Testis (tissue), 3 donors: ENCODE measurements around the gene SH2D3A. TPM values are rescaled to one million over a fixed set of nuclear protein-coding genes. Genes with fewer than 3 reads are reported as not detected.

Experiments
- DNase-seq: peaks from one replicate; pipeline ENCODE4 v3.0.0-alpha.2; 2019
- H3K27ac ChIP-seq, 2 donors: fragments of 200-600 bp; sonication (generic); one replicate each; pipeline ENCODE4 v1.5.1; 2019
- H3K27me3 ChIP-seq: fragments of 200-600 bp; sonication (generic); one replicate; pipeline ENCODE4 v1.5.1; 2019
- H3K36me3 ChIP-seq: fragments of 200-600 bp; sonication (generic); one replicate; pipeline ENCODE4 v1.5.1; 2017; ENCODE audit warnings: low read depth; ENCODE audit errors: missing control alignments
- H3K4me1 ChIP-seq: fragments of 200-600 bp; sonication (generic); one replicate; pipeline ENCODE4 v1.5.1; 2019
- H3K4me3 ChIP-seq, 2 donors: fragments of 200-600 bp; sonication (generic); one replicate each; pipeline ENCODE4 v1.5.1; 2017 to 2019
- H3K9me3 ChIP-seq: fragments of 200-600 bp; sonication (generic); one replicate; pipeline ENCODE4 v1.5.1; 2017
- POLR2A ChIP-seq: fragments of 450-650 bp; IDR thresholded peaks from one replicate; pipeline ENCODE4 v1.6.1; 2017; ENCODE audit warnings: antibody characterized with exemption, mild to moderate bottlenecking, moderate library complexity
- WGBS, 2 donors: methylation state at CpG; one replicate each; pipeline ENCODE4 v1.1.5; 2018; 5-methylcytosine and 5-hydroxymethylcytosine counted together
- intact Hi-C: fragments of 100-400 bp; cut with DNase I; formaldehyde crosslinking; loops from one replicate; pipeline ENCODE4 v1.15.1; 2023; ENCODE audit warnings: low total_unique reads
- polyA plus RNA-seq: library from polyadenylated mRNA; stranded (reverse); fragments of 350-450 nt; fragmentation: Illumina TruSeq; extraction: RNeasy Lipid Tissue Mini Kit (QIAGEN cat#74804); gene quantifications from one replicate; pipeline ENCODE4 v1.2.3, GENCODE V29; 2014; ENCODE audit warnings: low read depth, low replicate concordance; ENCODE audit not compliant: insufficient read depth
- total RNA-seq, 2 donors: library from RNA; depleted of rRNA; stranded (reverse); fragments of >200 nt; gene quantifications; one replicate each; pipeline ENCODE4 v1.2.3, GENCODE V29; 2016
- TF ChIP-seq, protein P1 (sequence below), 3 experiments: fragments of 450-650 bp in 2 of 3; fragments of 200-600 bp in 1 of 3; sonication (generic) in 1 of 3; IDR thresholded peaks; one replicate each; pipeline ENCODE4 v1.5.1; 2016 to 2019; ENCODE audit warnings: antibody characterized with exemption in 3 of 3, mild to moderate bottlenecking in 2 of 3, moderate library complexity in 1 of 3

The SH2D3A gene
- total and polyA plus RNA-seq, 3 donors from 2014 or later, result 7.4 to 12.8 (median 7.5) TPM

DNA sequence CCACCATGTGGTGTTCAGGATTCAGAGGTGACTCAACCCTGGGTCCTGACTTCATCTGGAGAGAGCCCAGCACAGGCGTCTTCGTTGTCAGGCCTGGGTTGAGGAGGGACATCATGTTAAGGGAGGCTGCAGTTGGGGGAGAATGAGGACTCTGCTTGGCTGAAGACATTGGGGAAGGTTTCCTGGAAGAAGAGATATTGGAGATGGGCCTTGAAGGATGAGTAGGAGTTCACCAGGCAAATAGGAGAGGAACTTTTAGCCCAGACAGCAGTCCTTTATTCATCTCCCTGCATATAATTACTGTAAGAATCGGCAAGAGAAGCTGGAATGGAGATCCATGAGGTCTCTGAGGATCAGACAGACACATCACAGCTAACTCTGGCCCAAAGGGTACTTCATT, 44.1 kb upstream of the SH2D3A start:
- H3K4me1 ChIP-seq, result no peaks in the 10 kb centered on the region
- DNase-seq, result no peak
- H3K9me3 ChIP-seq, result no peaks in the 10 kb centered on the region
- H3K27ac ChIP-seq, result no peak overlapping the region
- intact Hi-C loops, result no loop called here
- H3K27me3 ChIP-seq, result no peaks in the 10 kb centered on the region
- H3K36me3 ChIP-seq, result no peaks in the 10 kb centered on the region
- WGBS, 2 donors, result 67 to 79% methylated on average over 3 of the region's 3 CpGs
- TF ChIP-seq POLR2A, result no peak
- TF ChIP-seq, protein P1, sequence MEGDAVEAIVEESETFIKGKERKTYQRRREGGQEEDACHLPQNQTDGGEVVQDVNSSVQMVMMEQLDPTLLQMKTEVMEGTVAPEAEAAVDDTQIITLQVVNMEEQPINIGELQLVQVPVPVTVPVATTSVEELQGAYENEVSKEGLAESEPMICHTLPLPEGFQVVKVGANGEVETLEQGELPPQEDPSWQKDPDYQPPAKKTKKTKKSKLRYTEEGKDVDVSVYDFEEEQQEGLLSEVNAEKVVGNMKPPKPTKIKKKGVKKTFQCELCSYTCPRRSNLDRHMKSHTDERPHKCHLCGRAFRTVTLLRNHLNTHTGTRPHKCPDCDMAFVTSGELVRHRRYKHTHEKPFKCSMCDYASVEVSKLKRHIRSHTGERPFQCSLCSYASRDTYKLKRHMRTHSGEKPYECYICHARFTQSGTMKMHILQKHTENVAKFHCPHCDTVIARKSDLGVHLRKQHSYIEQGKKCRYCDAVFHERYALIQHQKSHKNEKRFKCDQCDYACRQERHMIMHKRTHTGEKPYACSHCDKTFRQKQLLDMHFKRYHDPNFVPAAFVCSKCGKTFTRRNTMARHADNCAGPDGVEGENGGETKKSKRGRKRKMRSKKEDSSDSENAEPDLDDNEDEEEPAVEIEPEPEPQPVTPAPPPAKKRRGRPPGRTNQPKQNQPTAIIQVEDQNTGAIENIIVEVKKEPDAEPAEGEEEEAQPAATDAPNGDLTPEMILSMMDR (IDR thresholded peaks at IDR 0.05), result no peak
- H3K4me3 ChIP-seq, result no peak overlapping the region

DNA sequence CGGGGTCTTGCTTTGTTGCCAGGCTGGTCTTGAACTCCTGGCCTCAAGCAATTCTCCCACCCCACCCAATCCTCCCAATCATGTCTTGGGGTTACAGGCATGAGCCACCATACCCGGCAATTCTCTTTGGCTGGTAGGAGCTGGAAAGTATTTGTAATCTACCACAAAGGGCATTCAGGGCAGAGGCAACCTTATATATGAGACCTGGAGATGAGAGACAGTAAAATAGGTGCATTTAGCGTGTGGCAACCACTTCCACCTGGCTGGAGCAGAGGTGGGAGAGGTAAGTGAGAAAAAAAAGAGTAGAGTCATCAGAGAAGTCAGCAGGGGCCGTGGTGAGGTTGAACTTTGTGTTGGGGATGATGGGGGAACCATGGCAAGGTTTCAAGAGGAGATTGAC, 42.0 kb upstream of the SH2D3A start:
- DNase-seq, result no peak

DNA sequence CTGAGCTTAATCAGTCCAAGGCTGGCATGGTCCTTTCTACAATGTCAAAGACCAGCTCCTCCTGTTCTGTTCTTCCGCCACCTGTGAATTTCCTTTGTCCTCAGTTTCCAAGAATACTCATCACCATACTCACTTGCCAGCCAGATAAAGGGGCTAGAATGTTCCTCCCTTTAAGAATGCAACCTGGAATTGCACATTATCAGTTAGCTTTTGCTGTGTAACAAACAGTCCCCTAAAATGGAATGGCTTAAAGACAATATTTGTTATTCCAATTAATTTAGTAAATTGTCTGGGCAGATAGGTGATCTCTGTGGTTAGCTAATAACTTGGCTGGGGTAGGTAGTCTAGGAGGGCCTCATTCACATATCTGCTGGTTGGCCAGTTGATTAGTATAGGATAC, 41.3 kb upstream of the SH2D3A start:
- H3K27ac ChIP-seq, result no peak overlapping the region
- no peaks in the 10 kb centered on the region for H3K9me3 ChIP-seq
- TF ChIP-seq, protein P1 (IDR thresholded peaks at IDR 0.05), result no peak
- TF ChIP-seq POLR2A, result no peak
- H3K36me3 ChIP-seq, result no peaks in the 10 kb centered on the region
- H3K4me3 ChIP-seq, result no peak overlapping the region
- intact Hi-C loops, result no loop called here
- H3K4me1 ChIP-seq, result no peaks in the 10 kb centered on the region
- WGBS, 2 donors, result 84 to 94% methylated on average over 1 of the region's 1 CpG
- DNase-seq, result no peak
- no peaks in the 10 kb centered on the region for H3K27me3 ChIP-seq

More for the DNA sequence above, 42.0 kb upstream of the SH2D3A start:
- Histone ChIP-seq H3K27ac (no peak overlapping the region), H3K27me3 (no peaks in the 10 kb centered on the region), H3K36me3 (no peaks in the 10 kb centered on the region), H3K4me3 (no peak overlapping the region), H3K4me1 (no peaks in the 10 kb centered on the region), H3K9me3 (no peaks in the 10 kb centered on the region)
- TF ChIP-seq, protein P1 (IDR thresholded peaks at IDR 0.05), result no peak
- TF ChIP-seq POLR2A, result no peak
- 55 to 85% methylated on average over 4 of the region's 4 CpGs for WGBS, 2 donors
- intact Hi-C loops, result no loop called here

DNA sequence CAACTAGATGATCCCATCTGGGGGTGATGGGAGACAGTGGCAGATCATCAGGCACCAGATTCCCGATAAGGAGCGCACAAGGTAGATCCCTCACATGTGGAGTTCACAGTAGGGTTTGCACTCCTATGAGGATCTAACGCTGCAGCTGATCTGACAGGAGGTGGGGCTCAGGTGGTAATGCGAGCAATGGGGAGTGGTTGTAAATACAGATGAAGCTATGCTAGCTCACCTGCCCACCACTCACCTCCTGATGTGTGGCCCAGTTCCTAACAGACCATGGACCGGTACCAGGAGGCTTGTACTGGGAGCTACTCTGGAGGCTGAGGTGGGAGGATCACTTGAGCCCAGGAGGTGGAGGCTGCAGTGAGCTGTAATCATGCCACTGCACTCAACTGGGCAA, 40.1 kb upstream of the SH2D3A start:
- no peak overlapping the region for H3K27ac ChIP-seq
- WGBS, 2 donors, result 83 to 84% methylated on average over 5 of the region's 5 CpGs
- H3K9me3 ChIP-seq, result no peaks in the 10 kb centered on the region
- no peaks in the 10 kb centered on the region for H3K27me3 ChIP-seq
- DNase-seq, result no peak
- no peaks in the 10 kb centered on the region for H3K4me1 ChIP-seq
- intact Hi-C loops, result no loop called here
- TF ChIP-seq, protein P1 (IDR thresholded peaks at IDR 0.05), result no peak
- TF ChIP-seq POLR2A, result no peak
- H3K36me3 ChIP-seq, result no peaks in the 10 kb centered on the region
- H3K4me3 ChIP-seq, result no peak overlapping the region

DNA sequence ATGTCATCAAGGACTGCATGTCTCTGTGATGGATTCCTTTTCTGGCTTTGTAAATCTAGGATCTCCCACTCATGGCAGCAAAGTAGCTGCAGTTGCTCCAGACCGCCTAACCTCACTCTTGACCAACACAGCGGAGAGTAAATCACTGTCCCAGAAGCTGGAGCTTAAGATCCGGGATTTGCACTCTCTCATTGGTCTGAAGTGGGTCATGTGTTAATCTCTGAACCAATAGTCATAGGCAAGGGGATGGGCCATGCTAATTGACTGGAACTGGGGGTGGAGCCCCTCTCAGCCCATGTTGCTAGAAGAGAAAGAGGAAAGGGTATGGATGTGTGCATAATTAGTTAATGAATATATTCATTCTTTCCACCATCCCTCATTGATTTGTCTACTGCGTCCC, 39.3 kb upstream of the SH2D3A start:
- TF ChIP-seq, protein P1 (IDR thresholded peaks at IDR 0.05), result no peak
- TF ChIP-seq POLR2A, result no peak
- no peaks in the 10 kb centered on the region for H3K36me3 ChIP-seq
- WGBS, 2 donors, result 68 to 72% methylated on average over 4 of the region's 4 CpGs
- no peaks in the 10 kb centered on the region for H3K9me3 ChIP-seq
- no peak overlapping the region for H3K4me3 ChIP-seq
- no peaks in the 10 kb centered on the region for H3K4me1 ChIP-seq
- H3K27me3 ChIP-seq, result no peaks in the 10 kb centered on the region
- no peak overlapping the region for H3K27ac ChIP-seq
- intact Hi-C loops, result no loop called here
- DNase-seq, result peak; percentile 34
